GM12872 (cell line): ENCODE data around the gene LENEP.

ENCODE experiments used
- TF ChIP-seq, protein P1 (sequence below): IDR thresholded peaks from 3 replicates; pipeline ENCODE4 v1.5.1; 2011; ENCODE audit warnings: low read depth, mild to moderate bottlenecking, low read length, moderate library complexity; ENCODE audit not compliant: insufficient read depth

Gene LENEP

DNA sequence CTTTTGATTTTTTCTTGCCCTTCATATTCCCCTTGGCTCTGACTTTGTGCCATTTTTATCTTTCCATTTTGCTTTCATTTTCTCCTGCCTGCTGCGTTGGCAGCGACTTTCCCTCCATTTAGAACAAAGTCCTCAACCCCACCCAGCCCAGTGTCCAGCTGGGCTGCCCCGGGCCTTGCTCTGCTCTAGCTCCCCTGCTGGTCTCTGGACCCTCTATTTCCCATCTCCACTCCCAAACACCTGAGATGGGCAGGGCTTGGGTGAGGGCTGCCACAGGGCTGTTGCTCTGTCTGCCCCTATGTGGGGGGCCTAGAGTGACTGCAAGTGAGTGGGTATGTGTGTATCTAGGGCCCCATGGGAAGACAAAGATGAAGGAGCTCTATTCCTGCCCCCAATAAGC lies 50.4 kb downstream of the LENEP start:
- TF ChIP-seq, protein P1, sequence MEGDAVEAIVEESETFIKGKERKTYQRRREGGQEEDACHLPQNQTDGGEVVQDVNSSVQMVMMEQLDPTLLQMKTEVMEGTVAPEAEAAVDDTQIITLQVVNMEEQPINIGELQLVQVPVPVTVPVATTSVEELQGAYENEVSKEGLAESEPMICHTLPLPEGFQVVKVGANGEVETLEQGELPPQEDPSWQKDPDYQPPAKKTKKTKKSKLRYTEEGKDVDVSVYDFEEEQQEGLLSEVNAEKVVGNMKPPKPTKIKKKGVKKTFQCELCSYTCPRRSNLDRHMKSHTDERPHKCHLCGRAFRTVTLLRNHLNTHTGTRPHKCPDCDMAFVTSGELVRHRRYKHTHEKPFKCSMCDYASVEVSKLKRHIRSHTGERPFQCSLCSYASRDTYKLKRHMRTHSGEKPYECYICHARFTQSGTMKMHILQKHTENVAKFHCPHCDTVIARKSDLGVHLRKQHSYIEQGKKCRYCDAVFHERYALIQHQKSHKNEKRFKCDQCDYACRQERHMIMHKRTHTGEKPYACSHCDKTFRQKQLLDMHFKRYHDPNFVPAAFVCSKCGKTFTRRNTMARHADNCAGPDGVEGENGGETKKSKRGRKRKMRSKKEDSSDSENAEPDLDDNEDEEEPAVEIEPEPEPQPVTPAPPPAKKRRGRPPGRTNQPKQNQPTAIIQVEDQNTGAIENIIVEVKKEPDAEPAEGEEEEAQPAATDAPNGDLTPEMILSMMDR: no peak
